HG03469 (cell line): ENCODE results near the gene KIF26B.

Source experiments
- ATAC-seq: cut with Tn5 transposase; IDR thresholded peaks from one replicate; pipeline ENCODE4 v1.9.1; 2021; ENCODE audit warnings: mild to moderate bottlenecking, moderate library complexity, moderate number of reproducible peaks; ENCODE audit not compliant: unreplicated experiment

The KIF26B gene

GRCh38 chr1:245754463-245754961, 599.7 kb downstream of the KIF26B start:
- no peak for ATAC-seq
